ENCODE measurements around the gene CELF4. TPM values are rescaled to one million over a fixed set of nuclear protein-coding genes. Genes with fewer than 3 reads are reported as not detected.

The CELF4 gene
- total RNA-seq, 3 donors from 2014 or later (not counting 1 experiment from before 2014, with no cell fraction given): not detected

- ATAC-seq (no peak), DNase-seq (no peak)
- Histone ChIP-seq H3K4me1 (ENCODE audit: control insufficient read depth, insufficient read depth, low read length) (no peaks in the 10 kb centered on the region), H3K4me3 (ENCODE audit: low read length) (no peak overlapping the region), H3K27me3 (ENCODE audit: control insufficient read depth, insufficient read depth, low read length) (no peaks in the 10 kb centered on the region), H3K9me3 (ENCODE audit: control insufficient read depth, insufficient read depth, low read length) (peaks cover 2% of the 10 kb centered on the region), H3K36me3 (ENCODE audit: control insufficient read depth, insufficient read depth, low read length) (no peaks in the 10 kb centered on the region), H3K27ac (ENCODE audit: low read length) (no peak overlapping the region)
- H3K4me1 Mint-ChIP-seq: no peaks in the 10 kb centered on the region
- no peaks in the 10 kb centered on the region for H3K27me3 Mint-ChIP-seq (ENCODE audit: low read depth in 2 of 2)
- H3K4me3 Mint-ChIP-seq: no peak overlapping the region
- WGBS (ENCODE audit: insufficient coverage): 82% methylated on average over 18 of the region's 19 CpGs
- H3K36me3 Mint-ChIP-seq: no peaks in the 10 kb centered on the region
- intact Hi-C loops (cut with micrococcal nuclease): no loop called here
- H3K9me3 Mint-ChIP-seq: peaks cover 0 to 2% of the 10 kb centered on the region in 2 donors
- no peak overlapping the region for H3K27ac Mint-ChIP-seq
- no peak for TF ChIP-seq CTCF (IDR thresholded peaks at IDR 0.05)
Observed at GRCh38 chr18:37598966-37599896, 33.6 kb upstream of the CELF4 start.

GRCh38 chr18:37598396-37598795, 32.8 kb upstream of the CELF4 start:
- H3K36me3 Mint-ChIP-seq: no peaks in the 10 kb centered on the region
- DNase-seq: no peak

GRCh38 chr18:37590346-37590745, 24.7 kb upstream of the CELF4 start:
- no peak for ATAC-seq

More at GRCh38 chr18:37598396-37598795, 32.8 kb upstream of the CELF4 start:
- no peak overlapping the region for H3K4me3 Mint-ChIP-seq
- Histone ChIP-seq H3K4me3 (ENCODE audit: low read length) (no peak overlapping the region), H3K4me1 (ENCODE audit: control insufficient read depth, insufficient read depth, low read length) (no peaks in the 10 kb centered on the region), H3K27ac (ENCODE audit: low read length) (no peak overlapping the region), H3K36me3 (ENCODE audit: control insufficient read depth, insufficient read depth, low read length) (no peaks in the 10 kb centered on the region), H3K9me3 (ENCODE audit: control insufficient read depth, insufficient read depth, low read length) (peaks cover 2% of the 10 kb centered on the region), H3K27me3 (ENCODE audit: control insufficient read depth, insufficient read depth, low read length) (no peaks in the 10 kb centered on the region)
- no peak for TF ChIP-seq CTCF (IDR thresholded peaks at IDR 0.05)
- H3K4me1 Mint-ChIP-seq: no peaks in the 10 kb centered on the region
- H3K27ac Mint-ChIP-seq: no peak overlapping the region
- intact Hi-C loops (cut with micrococcal nuclease): no loop called here
- WGBS (ENCODE audit: insufficient coverage): 91% methylated on average over 4 of the region's 5 CpGs
- ATAC-seq: no peak
- no peaks in the 10 kb centered on the region for H3K27me3 Mint-ChIP-seq (ENCODE audit: low read depth in 2 of 2)
- peaks cover 3 to 4% of the 10 kb centered on the region in 2 donors for H3K9me3 Mint-ChIP-seq

More at GRCh38 chr18:37590346-37590745, 24.7 kb upstream of the CELF4 start:
- 100% methylated on average over 1 of the region's 1 CpG for WGBS (ENCODE audit: insufficient coverage)
- no peak overlapping the region for H3K27ac ChIP-seq (ENCODE audit: low read length)
- H3K9me3 ChIP-seq (ENCODE audit: control insufficient read depth, insufficient read depth, low read length): no peaks in the 10 kb centered on the region
- Mint-ChIP-seq H3K27me3 (ENCODE audit: low read depth in 2 of 2) (peaks cover 0 to 2% of the 10 kb centered on the region in 2 donors), H3K9me3 (peaks cover 3 to 4% of the 10 kb centered on the region in 2 donors), H3K27ac (no peak overlapping the region), H3K4me3 (no peak overlapping the region), H3K36me3 (no peaks in the 10 kb centered on the region), H3K4me1 (no peaks in the 10 kb centered on the region)
- no peak for TF ChIP-seq CTCF (IDR thresholded peaks at IDR 0.05)
- intact Hi-C loops (cut with micrococcal nuclease): no loop called here
- H3K27me3 ChIP-seq (ENCODE audit: control insufficient read depth, insufficient read depth, low read length): no peaks in the 10 kb centered on the region
- H3K4me1 ChIP-seq (ENCODE audit: control insufficient read depth, insufficient read depth, low read length): no peaks in the 10 kb centered on the region
- H3K36me3 ChIP-seq (ENCODE audit: control insufficient read depth, insufficient read depth, low read length): no peaks in the 10 kb centered on the region
- no peak for DNase-seq
- no peak overlapping the region for H3K4me3 ChIP-seq (ENCODE audit: low read length)
